GM18909 (cell line): Measurements from ENCODE around the gene ASTL.
"Not testable (repeated sequence)": the region's sequence is repeated elsewhere in the genome, so short reads cannot be mapped to it uniquely, and the experiment has no call there.

ENCODE experiments used
- ATAC-seq: cut with Tn5 transposase; IDR thresholded peaks from one replicate; pipeline ENCODE4 v1.9.1; 2021; ENCODE audit warnings: mild to moderate bottlenecking; ENCODE audit not compliant: unreplicated experiment, poor library complexity

Gene ASTL

DNA sequence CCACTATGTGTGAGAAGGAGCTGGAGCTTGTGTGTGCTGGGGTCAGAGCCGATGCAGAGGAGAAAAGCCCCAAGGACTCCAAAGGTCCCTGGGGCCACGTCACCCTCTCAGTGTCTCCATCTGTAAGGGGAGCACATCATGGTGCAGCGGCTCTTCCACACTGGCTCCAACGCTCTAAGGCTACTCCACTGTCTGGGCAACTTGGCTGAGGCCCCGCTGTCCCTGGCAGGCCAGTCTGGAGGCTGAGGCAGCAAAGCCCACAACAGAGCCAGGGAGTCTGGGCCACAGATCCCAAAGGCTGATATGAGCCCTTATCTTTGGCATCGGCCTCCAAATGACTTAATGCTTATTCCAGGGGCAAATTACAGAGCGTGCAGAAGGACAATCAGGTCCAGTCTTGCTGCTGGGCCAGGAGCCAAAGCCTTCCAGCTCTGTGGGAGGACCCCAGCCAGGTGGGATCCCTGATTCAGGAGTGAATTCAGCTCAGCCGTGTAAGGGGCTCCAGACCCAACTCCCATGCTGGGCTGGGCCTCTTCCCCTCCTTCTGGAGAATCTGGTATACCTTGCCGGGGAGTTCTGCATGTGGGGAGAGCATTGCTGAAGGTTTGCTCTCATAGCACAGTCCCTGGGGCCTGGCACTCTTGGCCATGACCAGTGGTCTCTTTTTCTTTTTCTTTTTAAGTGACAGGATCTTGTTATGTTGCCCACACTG, 8.7 kb upstream of the ASTL start:
- no peak for ATAC-seq

GRCh38 chr2:96146153-96146880, 8.0 kb upstream of the ASTL start:
- peak; percentile 36 for ATAC-seq

GRCh38 chr2:96145848-96146152, 7.5 kb upstream of the ASTL start:
- ATAC-seq = no peak

DNA sequence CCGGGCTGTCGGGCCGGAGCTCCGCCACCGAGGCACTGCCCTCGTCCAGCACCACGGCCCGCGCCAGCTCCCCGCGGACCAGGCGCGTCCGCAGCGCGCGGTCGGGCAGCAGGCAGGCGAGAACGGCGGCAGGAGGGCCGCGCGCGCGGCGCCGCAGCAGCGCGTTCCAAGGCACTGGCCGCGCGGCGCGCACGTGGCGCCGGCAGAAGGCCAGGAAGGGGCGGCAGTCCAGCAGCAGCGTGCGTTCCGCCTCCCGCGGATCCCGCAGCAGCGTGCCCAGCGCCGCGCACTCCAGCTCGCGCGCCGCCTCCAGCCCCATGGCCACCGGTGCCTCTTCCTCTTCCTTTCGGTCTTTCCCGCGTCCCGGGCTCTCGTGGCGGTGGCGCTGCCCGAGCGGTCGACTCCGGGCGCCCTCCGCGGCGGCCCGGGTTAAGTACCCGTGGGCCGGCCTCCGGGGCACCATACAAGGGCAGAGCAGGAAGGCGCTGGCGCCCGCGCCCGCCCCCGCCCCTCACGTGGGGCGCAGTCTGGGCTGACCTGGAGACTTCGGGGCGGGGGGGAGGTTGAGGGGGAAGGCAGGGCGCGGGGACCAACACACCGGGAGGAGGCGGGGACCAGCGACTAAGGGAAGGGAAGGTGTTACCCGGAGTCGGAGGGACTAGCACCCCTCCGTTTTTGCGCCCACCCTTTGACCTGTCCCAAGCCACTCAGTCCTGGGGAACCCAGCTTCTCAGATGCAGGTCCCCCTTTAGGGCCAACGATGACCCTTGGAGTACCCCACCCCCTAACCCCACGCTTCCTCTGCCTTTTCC, 6.9 kb upstream of the ASTL start, which contains the start of gene DUSP2:
Gene DUSP2, minus strand, starts transcription at position 405 of the 812 bp plus-strand sequence. Its CDS starts 86 bp downstream, at position 319.
- ATAC-seq = peak; percentile 59

- ATAC-seq = no peak
These were observed 6.3 kb upstream of the ASTL start for GRCh38 chr2:96144481-96145035.

GRCh38 chr2:96143848-96144480, 5.7 kb upstream of the ASTL start:
- ATAC-seq = no peak

DNA sequence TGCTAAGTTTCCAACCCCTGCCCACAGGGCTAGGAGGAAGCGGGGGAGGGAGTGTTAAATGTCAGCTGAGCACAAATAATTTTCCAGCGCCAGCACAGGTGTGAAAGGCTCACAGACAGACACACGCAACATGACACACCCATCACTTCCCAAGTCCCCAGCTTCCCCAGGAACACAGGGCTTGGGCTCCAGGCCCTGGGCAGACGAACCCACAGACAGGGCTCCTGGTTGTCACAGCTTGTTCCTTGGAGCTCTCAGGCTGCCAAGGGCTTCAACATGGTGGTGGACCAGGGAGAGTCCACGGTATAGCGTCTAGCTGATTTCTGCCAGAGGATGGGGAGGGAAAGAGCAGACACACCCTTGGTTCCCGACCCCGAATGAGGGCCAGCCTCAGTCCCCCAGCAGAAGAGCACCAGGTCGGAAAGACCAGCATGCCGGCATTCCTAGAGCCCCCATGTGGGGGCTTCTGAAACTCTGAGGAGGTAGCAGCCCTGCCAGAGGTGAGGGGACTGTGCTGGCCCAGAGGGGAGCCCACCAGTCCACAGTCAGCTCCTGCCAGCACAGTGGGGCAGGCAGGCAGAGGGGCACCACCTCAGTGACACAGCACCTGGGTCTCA, 5.0 kb upstream of the ASTL start:
- ATAC-seq = no peak

DNA sequence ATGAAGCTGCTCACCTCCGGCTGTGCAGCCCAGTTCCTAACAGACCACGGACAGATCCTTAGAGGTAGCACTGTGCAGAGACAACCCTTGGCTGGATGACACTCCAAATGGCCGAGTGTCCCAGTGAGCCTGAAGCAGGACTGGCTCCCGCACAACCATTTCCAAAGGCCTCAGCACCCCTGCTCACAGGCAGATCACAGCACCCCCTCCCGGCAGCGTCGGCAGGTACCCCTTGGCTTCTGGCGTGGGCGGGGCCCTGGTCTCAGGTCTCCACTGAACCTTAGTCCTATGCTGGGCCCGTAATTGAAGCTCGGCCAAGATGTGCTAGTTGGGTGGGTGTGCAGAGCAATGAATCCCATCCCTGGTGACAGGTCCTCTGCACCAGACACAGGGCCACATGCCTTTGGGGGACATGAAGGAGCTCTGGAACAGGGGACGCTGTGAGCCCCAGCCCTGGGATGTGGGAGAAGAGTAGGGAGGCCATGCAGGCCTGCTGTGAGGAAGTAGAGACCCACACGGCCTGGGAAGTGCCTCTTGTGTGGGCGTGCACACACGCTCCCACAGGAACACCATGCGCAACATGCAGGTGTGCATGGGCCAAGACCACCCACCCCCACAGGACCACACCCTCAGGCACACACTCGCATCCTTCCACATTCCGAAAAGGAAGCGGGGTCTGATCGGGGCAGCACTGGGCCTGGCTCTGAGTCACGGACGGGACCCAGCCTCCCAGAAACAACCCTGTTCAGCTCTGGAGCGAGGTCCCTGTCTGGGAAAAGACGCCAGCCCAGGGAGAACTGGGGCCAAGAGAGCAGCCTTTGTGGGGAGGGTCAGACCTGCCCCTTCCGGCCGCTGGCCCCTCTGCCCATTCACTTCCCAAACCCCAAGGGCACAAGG, 4.2 kb upstream of the ASTL start:
- no peak for ATAC-seq

- not testable (repeated sequence) for ATAC-seq
These were observed 3.3 kb upstream of the ASTL start for GRCh38 chr2:96141624-96141967.

GRCh38 chr2:96140941-96141623, 2.8 kb upstream of the ASTL start:
- no peak for ATAC-seq

DNA sequence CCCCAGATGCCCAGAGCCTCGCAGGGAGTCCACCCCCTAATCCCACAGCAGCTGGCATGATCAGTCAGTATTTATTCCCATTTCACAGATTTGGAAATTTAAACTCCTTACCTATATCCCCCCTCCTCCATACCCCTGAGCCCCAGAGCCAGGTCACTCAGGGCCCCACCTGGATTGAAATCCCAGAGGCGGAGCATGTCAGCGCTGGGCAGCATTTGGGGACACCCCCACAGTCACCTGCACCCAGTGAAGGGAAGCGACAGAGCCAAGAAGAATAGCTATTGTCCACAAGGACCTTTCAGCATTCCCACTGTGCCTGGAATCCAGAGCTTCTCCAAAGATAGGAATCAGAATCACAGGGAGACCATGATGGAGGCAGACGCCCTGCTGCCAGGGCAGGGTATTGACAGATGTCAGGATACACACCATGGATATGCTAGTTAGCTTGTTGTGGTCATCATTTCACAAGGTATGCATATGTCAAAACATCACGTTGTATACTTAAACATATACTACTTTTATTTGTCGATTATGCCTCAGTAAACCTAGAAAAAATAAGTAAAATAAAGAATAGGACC, 968 bp upstream of the ASTL start:
- ATAC-seq = no peak

GRCh38 chr2:96137321-96138178, 752 bp downstream of the ASTL start:
- ATAC-seq = no peak

GRCh38 chr2:96136129-96136720, 2.1 kb downstream of the ASTL start:
- no peak for ATAC-seq

GRCh38 chr2:96135621-96136020, 2.7 kb downstream of the ASTL start:
- no peak for ATAC-seq

DNA sequence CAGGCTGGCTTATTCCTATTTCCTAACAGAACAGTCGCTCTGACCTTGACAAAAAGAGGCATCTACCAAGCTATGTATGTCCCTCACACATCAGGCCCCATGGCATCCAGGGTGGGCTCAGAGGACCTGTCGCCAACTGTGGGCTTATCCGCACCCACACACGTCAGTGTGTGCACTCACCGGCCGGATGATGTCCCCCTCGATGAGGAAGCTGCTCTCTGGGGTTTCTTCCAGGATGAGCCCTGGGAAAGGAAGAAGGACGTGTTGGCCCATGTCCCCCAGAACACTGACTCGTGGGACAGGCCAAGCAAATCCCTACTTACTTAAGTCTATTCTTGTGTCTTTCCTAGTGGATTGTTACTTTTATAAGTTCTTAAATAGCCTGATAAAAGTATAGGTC, 3.1 kb downstream of the ASTL start:
- no peak for ATAC-seq

GRCh38 chr2:96134421-96134820, 3.9 kb downstream of the ASTL start:
- no peak for ATAC-seq
